Transverse colon (tissue), 4 donors: ENCODE results near the gene PIGT.

Source experiments
- CTCF ChIP-seq, 5 experiments: fragments of 200-600 bp in 3 of 5; fragments of 450-650 bp in 2 of 5; sonication (generic) in 3 of 5; IDR thresholded peaks; 1 replicate in 2 of 5; 2 replicates in 3 of 5; pipeline ENCODE4 v1.5.1; 2016 to 2017; ENCODE audit warnings: antibody characterized with exemption in 5 of 5, inconsistent platforms in 3 of 5, mild to moderate bottlenecking in 2 of 5, moderate library complexity in 1 of 5
- EP300 ChIP-seq: sonication (generic); formaldehyde crosslinking; IDR thresholded peaks from one replicate; pipeline ENCODE4 v1.6.1; 2017; ENCODE audit warnings: antibody characterized with exemption, low read depth
- POLR2A ChIP-seq: fragments of 450-650 bp; IDR thresholded peaks from one replicate; pipeline ENCODE4 v1.6.1; 2016; ENCODE audit warnings: antibody characterized with exemption, mild to moderate bottlenecking, moderate library complexity
- POLR2AphosphoS5 ChIP-seq, 3 donors: sonication (generic); formaldehyde crosslinking; IDR thresholded peaks; one replicate each; pipeline ENCODE4 v1.6.1; 2016; ENCODE audit warnings: antibody characterized with exemption in 3 of 3

- TF ChIP-seq CTCF (IDR thresholded peaks at IDR 0.05) = no peak
- no peak for TF ChIP-seq EP300
- TF ChIP-seq POLR2A = peak; percentile 37
- peak in 2 of 3 donors; percentile 6 to 46 for TF ChIP-seq POLR2AphosphoS5 (IDR thresholded peaks at IDR 0.05)
Observed at GRCh38 chr20:45405571-45406259, 10.2 kb upstream of the PIGT start.
